DOHH2 (cell line): Measurements from ENCODE around the gene RAB3IL1.

ENCODE experiments used
- H3F3A ChIP-seq: fragments of 200-600 bp; sonication (generic), shearing (Covaris generic); 2 replicates; pipeline ENCODE4 v1.6.0; 2016; ENCODE audit warnings: antibody characterized with exemption, mild to moderate bottlenecking; ENCODE audit not compliant: control insufficient read depth, insufficient read depth
- H3K27ac ChIP-seq: fragments of 200-600 bp; sonication (generic); 2 replicates; pipeline ENCODE4 v1.5.1; 2014; ENCODE audit warnings: low read depth, mild to moderate bottlenecking, low read length, moderate library complexity
- H3K27me3 ChIP-seq: fragments of 200-600 bp; sonication (generic); 2 replicates; pipeline ENCODE4 v1.6.1; 2014; ENCODE audit warnings: mild to moderate bottlenecking, low read length, mixed read lengths; ENCODE audit not compliant: control insufficient read depth
- H3K36me3 ChIP-seq: fragments of 200-600 bp; sonication (generic); 2 replicates; pipeline ENCODE4 v1.6.1; 2014; ENCODE audit warnings: mild to moderate bottlenecking, low read length, moderate library complexity, mixed read lengths; ENCODE audit not compliant: control insufficient read depth
- H3K4me1 ChIP-seq: fragments of 200-600 bp; sonication (generic); 2 replicates; pipeline ENCODE4 v1.6.1; 2014; ENCODE audit warnings: mild to moderate bottlenecking, low read length, mixed read lengths; ENCODE audit not compliant: control insufficient read depth
- H3K4me2 ChIP-seq: fragments of 200-600 bp; sonication (generic); 2 replicates; pipeline ENCODE4 v1.6.0; 2014; ENCODE audit warnings: mild to moderate bottlenecking, low read length, moderate library complexity
- H3K4me3 ChIP-seq: fragments of 200-600 bp; sonication (generic); 2 replicates; pipeline ENCODE4 v1.5.1; 2014; ENCODE audit warnings: mild to moderate bottlenecking, low read length, mixed read lengths
- H3K79me2 ChIP-seq: fragments of 200-600 bp; sonication (generic); 2 replicates; pipeline ENCODE4 v1.6.1; 2014; ENCODE audit warnings: mild to moderate bottlenecking, low read length, mixed read lengths; ENCODE audit not compliant: control insufficient read depth
- H3K9me2 ChIP-seq: fragments of 200-600 bp; sonication (generic); replicated peaks from 2 replicates; pipeline ENCODE4 v1.6.1; 2014; ENCODE audit warnings: mild to moderate bottlenecking, low read length, mixed read lengths; ENCODE audit not compliant: control insufficient read depth
- H3K9me3 ChIP-seq: fragments of 200-600 bp; sonication (generic); 2 replicates; pipeline ENCODE4 v1.6.1; 2014; ENCODE audit warnings: antibody characterized with exemption, low read length, mixed read lengths; ENCODE audit not compliant: control insufficient read depth, insufficient read depth
- H4K20me1 ChIP-seq: fragments of 200-600 bp; sonication (generic); 2 replicates; pipeline ENCODE4 v1.6.0; 2014; ENCODE audit warnings: low read depth, mild to moderate bottlenecking, antibody characterized with exemption, low read length, moderate library complexity; ENCODE audit not compliant: control insufficient read depth, insufficient read depth
- EZH2phosphoT487 ChIP-seq: fragments of 200-600 bp; sonication (generic); IDR thresholded peaks from 2 replicates; pipeline ENCODE4 v1.6.1; 2017; ENCODE audit warnings: borderline replicate concordance, mild to moderate bottlenecking, antibody characterized with exemption, low read length, moderate library complexity, mixed read lengths
- TF ChIP-seq, protein P1 (sequence below): fragments of 200-600 bp; sonication (generic); IDR thresholded peaks from one replicate; pipeline ENCODE4 v1.5.1; 2014; ENCODE audit warnings: antibody characterized with exemption, mild to moderate bottlenecking, low read depth, low read length; ENCODE audit not compliant: poor library complexity, severe bottlenecking

RAB3IL1 gene

DNA sequence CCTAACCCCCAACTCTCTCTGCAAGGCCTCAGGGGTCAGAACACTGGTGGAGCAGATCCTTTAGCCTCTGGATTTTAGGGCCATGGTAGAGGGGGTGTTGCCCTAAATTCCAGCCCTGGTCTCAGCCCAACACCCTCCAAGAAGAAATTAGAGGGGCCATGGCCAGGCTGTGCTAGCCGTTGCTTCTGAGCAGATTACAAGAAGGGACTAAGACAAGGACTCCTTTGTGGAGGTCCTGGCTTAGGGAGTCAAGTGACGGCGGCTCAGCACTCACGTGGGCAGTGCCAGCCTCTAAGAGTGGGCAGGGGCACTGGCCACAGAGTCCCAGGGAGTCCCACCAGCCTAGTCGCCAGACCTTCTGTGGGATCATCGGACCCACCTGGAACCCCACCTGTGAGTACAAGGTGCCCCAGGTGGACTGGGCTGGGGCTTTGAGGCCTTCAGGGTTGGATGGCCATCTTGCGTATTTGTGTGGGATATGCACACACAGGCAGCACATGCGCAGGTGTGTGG, 32.7 kb upstream of the RAB3IL1 start, which contains the start of gene BEST1:
BEST1 (plus strand) TSS at position 317 of the 513 bp plus-strand sequence. CDS start 1,456 bp downstream, outside the sequence.
- no peaks in the 10 kb centered on the region for H3K9me2 ChIP-seq
- H3K27ac ChIP-seq: no peak within 1 kb of the TSS
- peaks cover 9% of the 10 kb centered on the region; the same call in 1 of the 2 replicates for H3K4me1 ChIP-seq
- peaks cover 2% of the 10 kb centered on the region; the same call in 1 of the 2 replicates for H3K27me3 ChIP-seq
- no peaks in the 10 kb centered on the region for H3K9me3 ChIP-seq
- H3F3A ChIP-seq: no peaks in the 10 kb centered on the region
- H3K79me2 ChIP-seq: no peaks in the 10 kb centered on the region
- H3K36me3 ChIP-seq: no peaks in the 10 kb centered on the region
- TF ChIP-seq EZH2phosphoT487: no peak
- TF ChIP-seq, protein P1, sequence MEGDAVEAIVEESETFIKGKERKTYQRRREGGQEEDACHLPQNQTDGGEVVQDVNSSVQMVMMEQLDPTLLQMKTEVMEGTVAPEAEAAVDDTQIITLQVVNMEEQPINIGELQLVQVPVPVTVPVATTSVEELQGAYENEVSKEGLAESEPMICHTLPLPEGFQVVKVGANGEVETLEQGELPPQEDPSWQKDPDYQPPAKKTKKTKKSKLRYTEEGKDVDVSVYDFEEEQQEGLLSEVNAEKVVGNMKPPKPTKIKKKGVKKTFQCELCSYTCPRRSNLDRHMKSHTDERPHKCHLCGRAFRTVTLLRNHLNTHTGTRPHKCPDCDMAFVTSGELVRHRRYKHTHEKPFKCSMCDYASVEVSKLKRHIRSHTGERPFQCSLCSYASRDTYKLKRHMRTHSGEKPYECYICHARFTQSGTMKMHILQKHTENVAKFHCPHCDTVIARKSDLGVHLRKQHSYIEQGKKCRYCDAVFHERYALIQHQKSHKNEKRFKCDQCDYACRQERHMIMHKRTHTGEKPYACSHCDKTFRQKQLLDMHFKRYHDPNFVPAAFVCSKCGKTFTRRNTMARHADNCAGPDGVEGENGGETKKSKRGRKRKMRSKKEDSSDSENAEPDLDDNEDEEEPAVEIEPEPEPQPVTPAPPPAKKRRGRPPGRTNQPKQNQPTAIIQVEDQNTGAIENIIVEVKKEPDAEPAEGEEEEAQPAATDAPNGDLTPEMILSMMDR: no peak
- H3K4me2 ChIP-seq: no peak within 1 kb of the TSS
- no peak within 1 kb of the TSS for H3K4me3 ChIP-seq
- H4K20me1 ChIP-seq: no peaks in the 10 kb centered on the region

DNA sequence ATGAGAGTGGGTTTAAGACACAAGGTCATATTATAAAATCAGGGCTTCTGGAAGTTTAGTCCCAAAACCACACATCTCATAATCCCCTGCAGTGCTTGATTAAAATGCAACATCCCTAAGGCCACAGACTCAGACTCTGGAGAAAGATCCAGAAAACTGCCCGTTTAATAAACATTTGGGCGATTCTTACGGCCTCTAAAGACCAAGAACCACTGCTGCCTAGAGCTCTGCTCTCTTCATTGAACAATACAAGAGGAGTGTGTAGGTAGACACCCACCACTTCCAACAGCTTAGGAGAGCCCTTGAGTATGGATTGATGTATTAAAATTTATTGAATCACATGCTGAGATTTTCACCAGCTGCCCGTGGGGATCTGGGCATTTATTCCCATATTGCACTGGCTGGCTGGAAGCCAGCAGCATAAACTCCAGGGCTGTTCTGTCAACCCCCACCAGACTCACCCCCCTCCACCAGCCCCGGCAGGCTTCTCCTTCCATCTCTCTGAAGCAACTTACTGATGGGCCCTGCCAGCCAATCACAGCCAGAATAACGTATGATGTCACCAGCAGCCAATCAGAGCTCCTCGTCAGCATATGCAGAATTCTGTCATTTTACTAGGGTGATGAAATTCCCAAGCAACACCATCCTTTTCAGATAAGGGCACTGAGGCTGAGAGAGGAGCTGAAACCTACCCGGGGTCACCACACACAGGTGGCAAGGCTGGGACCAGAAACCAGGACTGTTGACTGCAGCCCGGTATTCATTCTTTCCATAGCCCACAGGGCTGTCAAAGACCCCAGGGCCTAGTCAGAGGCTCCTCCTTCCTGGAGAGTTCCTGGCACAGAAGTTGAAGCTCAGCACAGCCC, 32.0 kb upstream of the RAB3IL1 start:
- Histone ChIP-seq H3K36me3 (no peaks in the 10 kb centered on the region), H3K9me2 (no peaks in the 10 kb centered on the region), H3K4me2 (no peak overlapping the region), H3K9me3 (no peaks in the 10 kb centered on the region), H4K20me1 (no peaks in the 10 kb centered on the region), H3K79me2 (no peaks in the 10 kb centered on the region), H3K4me1 (peaks cover 9% of the 10 kb centered on the region; the same call in 1 of the 2 replicates), H3K4me3 (no peak overlapping the region), H3F3A (no peaks in the 10 kb centered on the region), H3K27ac (no peak overlapping the region), H3K27me3 (peaks cover 2% of the 10 kb centered on the region; the same call in 1 of the 2 replicates)
- no peak for TF ChIP-seq EZH2phosphoT487
- TF ChIP-seq, protein P1: no peak

DNA sequence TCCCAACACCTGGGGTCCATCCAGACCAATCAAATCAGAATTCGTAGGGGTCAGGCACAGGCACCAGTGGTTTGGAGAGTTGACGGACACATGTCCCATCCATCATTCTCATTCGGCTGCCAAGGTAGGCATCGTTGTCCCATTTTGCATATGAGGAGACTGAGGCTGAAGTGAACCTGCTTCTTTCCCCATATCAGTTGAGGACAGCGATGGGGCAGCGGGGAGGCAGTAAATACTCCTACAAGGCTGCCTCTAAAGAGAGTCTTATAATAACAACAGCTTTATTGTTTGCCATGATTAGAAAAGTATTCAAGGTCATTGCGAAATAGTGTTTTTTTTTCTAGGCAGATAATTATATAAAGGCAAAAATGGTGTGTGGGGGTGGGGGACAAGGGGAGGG, 31.1 kb upstream of the RAB3IL1 start:
- no peaks in the 10 kb centered on the region for H3K36me3 ChIP-seq
- no peaks in the 10 kb centered on the region for H3F3A ChIP-seq
- no peaks in the 10 kb centered on the region for H3K9me2 ChIP-seq
- no peak overlapping the region for H3K27ac ChIP-seq
- no peak overlapping the region for H3K4me2 ChIP-seq
- H3K4me3 ChIP-seq: no peak overlapping the region
- H3K79me2 ChIP-seq: no peaks in the 10 kb centered on the region
- H3K9me3 ChIP-seq: no peaks in the 10 kb centered on the region
- H3K4me1 ChIP-seq: peaks cover 9% of the 10 kb centered on the region; the same call in 1 of the 2 replicates
- peaks cover 2% of the 10 kb centered on the region; the same call in 1 of the 2 replicates for H3K27me3 ChIP-seq
- no peaks in the 10 kb centered on the region for H4K20me1 ChIP-seq
- no peak for TF ChIP-seq EZH2phosphoT487
- TF ChIP-seq, protein P1: no peak
